ENCODE measurements around the gene SEPTIN8. TPM values are rescaled to one million over a fixed set of nuclear protein-coding genes. Genes with fewer than 3 reads are reported as not detected.

Gene SEPTIN8
- total and polyA plus RNA-seq, 12 donors, result 11.3 to 41.8 (median 30.4) TPM

GRCh38 chr5:132725745-132726144, 51.3 kb downstream of the SEPTIN8 start:
- Histone ChIP-seq H3K36me3 (peaks cover 0 to 32% (median 6%) of the 10 kb centered on the region in 9 donors), H3K9me3 (no peaks in the 10 kb centered on the region), H3K27ac (no peak overlapping the region), H3K4me3 (no peak overlapping the region), H3K4me1 (no peaks in the 10 kb centered on the region), H3K27me3 (no peaks in the 10 kb centered on the region)
- WGBS, 2 donors, result 96 to 98% methylated on average over 2 of the region's 2 CpGs
- TF ChIP-seq CTCF (IDR thresholded peaks at IDR 0.05), result no peak
- intact Hi-C loops (cut with DNase I), result no loop called here
- ATAC-seq (no peak), DNase-seq (no peak)

- peak in 4 of 8 donors; percentile 41 to 52 (median 46) for ATAC-seq
- 92 to 93% methylated on average over 5 of the region's 5 CpGs for WGBS, 2 donors
Measured at GRCh38 chr5:132718544-132719312, 58.3 kb downstream of the SEPTIN8 start.

DNA sequence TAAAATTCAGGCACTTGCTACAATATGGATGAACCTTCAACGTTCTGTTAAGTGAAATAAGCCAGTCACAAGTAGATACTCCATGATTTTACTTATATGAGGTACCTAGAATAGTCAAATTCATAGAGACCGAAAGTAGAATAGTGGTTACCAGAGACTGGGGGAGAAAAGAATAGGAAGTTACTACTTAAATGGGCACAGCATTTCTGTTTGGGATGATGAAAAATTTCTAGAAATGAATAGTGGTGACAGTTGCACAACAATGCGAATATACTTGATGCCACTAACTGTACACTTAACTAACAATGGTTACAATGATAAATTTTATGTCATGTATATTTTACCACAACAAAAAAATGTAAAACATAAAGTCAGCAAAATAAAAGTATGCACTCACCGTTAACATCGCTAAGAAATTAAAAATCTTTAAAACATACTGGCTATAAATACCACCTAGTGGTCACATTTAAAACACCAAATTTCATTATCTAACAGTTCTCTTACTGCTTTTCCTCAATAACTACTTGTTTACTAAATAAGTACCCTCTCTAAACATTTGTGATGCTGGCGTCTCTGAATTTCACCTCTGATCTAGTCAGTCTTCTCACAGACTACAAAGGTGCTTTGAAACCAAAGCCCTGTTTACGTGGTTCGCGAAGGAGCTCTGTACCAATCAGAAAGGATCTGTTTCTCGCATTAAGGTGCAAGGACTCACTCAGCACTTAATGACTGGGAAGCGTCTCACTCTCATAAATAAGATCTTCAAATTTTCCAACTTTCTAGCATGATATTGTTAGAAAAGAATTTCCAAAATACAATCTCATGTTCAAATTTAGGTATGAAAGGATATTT, 62.4 kb downstream of the SEPTIN8 start:
- intact Hi-C loops (cut with DNase I), result loop anchor here in 5 of 10 donors (5.0 to 10.0 kb wide), 3 partner anchors 190 to 330 kb away; no protein-coding TSS in a partner anchor
- peaks cover 0 to 47% (median 5%) of the 10 kb centered on the region in 9 donors for H3K36me3 ChIP-seq
- no peak overlapping the region for H3K4me3 ChIP-seq
- peaks cover 0 to 10% (median 0%) of the 10 kb centered on the region in 9 donors for H3K4me1 ChIP-seq
- no peak for ATAC-seq
- H3K27ac ChIP-seq, result no peak overlapping the region
- peak; percentile 4 to 55 (median 42) for TF ChIP-seq CTCF (IDR thresholded peaks at IDR 0.05)
- no peak for DNase-seq
- H3K27me3 ChIP-seq, result no peaks in the 10 kb centered on the region
- no peaks in the 10 kb centered on the region for H3K9me3 ChIP-seq
- WGBS, 2 donors, result 74 to 82% methylated on average over 11 of the region's 11 CpGs

More at GRCh38 chr5:132718544-132719312, 58.3 kb downstream of the SEPTIN8 start:
- intact Hi-C loops (cut with DNase I), result loop anchor here in 4 of 10 donors (10.0 kb wide), 2 partner anchors 194 to 334 kb away; no protein-coding TSS in a partner anchor
- Histone ChIP-seq H3K27ac (peak overlapping the region in 5 of 10 donors; percentile 23 to 50 (median 36)), H3K4me1 (peaks cover 0 to 10% (median 0%) of the 10 kb centered on the region in 9 donors), H3K9me3 (no peaks in the 10 kb centered on the region), H3K36me3 (peaks cover 0 to 55% (median 5%) of the 10 kb centered on the region in 9 donors), H3K27me3 (no peaks in the 10 kb centered on the region), H3K4me3 (no peak overlapping the region)
- DNase-seq, result no peak
- TF ChIP-seq CTCF (IDR thresholded peaks at IDR 0.05), result no peak

GRCh38 chr5:132708645-132709044, 68.4 kb downstream of the SEPTIN8 start:
- Histone ChIP-seq H3K27ac (no peak overlapping the region), H3K27me3 (no peaks in the 10 kb centered on the region), H3K4me3 (no peak overlapping the region), H3K36me3 (peaks cover 0 to 65% (median 0%) of the 10 kb centered on the region in 9 donors), H3K4me1 (no peaks in the 10 kb centered on the region), H3K9me3 (no peaks in the 10 kb centered on the region)
- TF ChIP-seq CTCF (IDR thresholded peaks at IDR 0.05), result no peak
- ATAC-seq (no peak), DNase-seq (no peak)
- intact Hi-C loops (cut with DNase I), result no loop called here

Measured in heart right ventricle (tissue), 16 donors.